ENCODE measurements around the gene PPAN. TPM values are rescaled to one million over a fixed set of nuclear protein-coding genes. Genes with fewer than 3 reads are reported as not detected.

PPAN gene
- total RNA-seq, 1 experiment from 2014 or later: 183 TPM

DNA sequence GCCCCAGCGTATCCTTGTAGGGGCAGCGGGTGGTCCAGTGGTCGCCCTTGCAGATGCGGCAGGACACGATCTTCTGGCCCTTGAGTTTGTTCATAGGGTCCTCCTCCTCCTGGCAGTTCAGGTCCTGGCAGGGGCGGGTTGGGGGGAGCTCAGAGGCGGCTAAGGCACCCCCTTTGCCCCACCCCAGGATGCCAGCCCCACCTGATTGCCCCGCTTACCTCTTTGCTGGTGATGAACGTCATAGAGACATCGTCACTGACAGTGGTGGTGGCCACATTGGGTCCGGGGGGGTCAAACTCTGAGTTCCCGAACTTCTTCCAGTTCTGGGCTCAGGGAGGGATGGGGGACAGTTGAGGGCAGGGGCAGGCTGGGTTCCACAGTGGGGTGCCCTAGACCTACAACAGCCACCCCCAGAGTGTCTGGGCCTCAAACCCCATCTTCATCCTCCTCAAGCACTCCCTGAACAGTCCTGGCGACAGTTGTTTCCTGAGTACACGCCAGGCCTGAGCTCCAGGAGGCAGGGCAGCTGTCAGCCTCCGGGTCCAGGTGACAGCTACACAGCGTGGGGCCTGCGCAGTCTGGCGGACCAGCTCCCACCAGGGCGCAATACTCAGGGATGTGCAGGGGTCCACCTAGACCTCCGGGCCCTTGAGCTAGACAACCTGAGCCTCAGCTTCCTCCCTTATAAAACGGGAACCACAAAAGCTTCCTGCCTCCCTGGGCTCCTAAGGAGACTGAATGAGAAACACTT, 10.9 kb downstream of the PPAN start:
- Histone ChIP-seq H3K4me2 (ENCODE audit: low read length) (no peak overlapping the region), H3K4me3 (ENCODE audit: low read length) (no peak overlapping the region), H3K27ac (ENCODE audit: low read length) (no peak overlapping the region), H3K79me2 (ENCODE audit: low read length) (peaks cover 26% of the 10 kb centered on the region), H3K27me3 (ENCODE audit: low read length) (no peaks in the 10 kb centered on the region), H4K20me1 (ENCODE audit: low read length) (no peaks in the 10 kb centered on the region), H3K9me3 (ENCODE audit: low read length) (no peaks in the 10 kb centered on the region), H3F3A (ENCODE audit: low read length, unreplicated experiment) (peaks cover 8% of the 10 kb centered on the region), H2AFZ (ENCODE audit: low read length) (no peak overlapping the region), H3K4me1 (ENCODE audit: insufficient read depth, low read length) (peaks cover 20% of the 10 kb centered on the region), H3K36me3 (ENCODE audit: low read depth, low read length) (peaks cover 20% of the 10 kb centered on the region), H3K9ac (ENCODE audit: low read length) (no peak overlapping the region), H3K9me2 (replicated peaks; ENCODE audit: low read length) (no peaks in the 10 kb centered on the region)
- intact Hi-C loops (cut with micrococcal nuclease): no loop called here
- TF ChIP-seq, protein P1, sequence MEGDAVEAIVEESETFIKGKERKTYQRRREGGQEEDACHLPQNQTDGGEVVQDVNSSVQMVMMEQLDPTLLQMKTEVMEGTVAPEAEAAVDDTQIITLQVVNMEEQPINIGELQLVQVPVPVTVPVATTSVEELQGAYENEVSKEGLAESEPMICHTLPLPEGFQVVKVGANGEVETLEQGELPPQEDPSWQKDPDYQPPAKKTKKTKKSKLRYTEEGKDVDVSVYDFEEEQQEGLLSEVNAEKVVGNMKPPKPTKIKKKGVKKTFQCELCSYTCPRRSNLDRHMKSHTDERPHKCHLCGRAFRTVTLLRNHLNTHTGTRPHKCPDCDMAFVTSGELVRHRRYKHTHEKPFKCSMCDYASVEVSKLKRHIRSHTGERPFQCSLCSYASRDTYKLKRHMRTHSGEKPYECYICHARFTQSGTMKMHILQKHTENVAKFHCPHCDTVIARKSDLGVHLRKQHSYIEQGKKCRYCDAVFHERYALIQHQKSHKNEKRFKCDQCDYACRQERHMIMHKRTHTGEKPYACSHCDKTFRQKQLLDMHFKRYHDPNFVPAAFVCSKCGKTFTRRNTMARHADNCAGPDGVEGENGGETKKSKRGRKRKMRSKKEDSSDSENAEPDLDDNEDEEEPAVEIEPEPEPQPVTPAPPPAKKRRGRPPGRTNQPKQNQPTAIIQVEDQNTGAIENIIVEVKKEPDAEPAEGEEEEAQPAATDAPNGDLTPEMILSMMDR (conservative IDR thresholded peaks at IDR 0.05; ENCODE audit: low read depth, low read length): no peak
- TF ChIP-seq EZH2 (IDR thresholded peaks at IDR 0.05; ENCODE audit: low read length, unreplicated experiment) (no peak), EZH2phosphoT487 (IDR thresholded peaks at IDR 0.05; ENCODE audit: borderline replicate concordance, low read length) (no peak)
- ATAC-seq (no peak), DNase-seq (no peak)
- CTCF ChIA-PET: no interaction called here
- no TSS peak for BruUV-seq (replicated peaks)
- POLR2A ChIA-PET (ENCODE audit: unreplicated experiment): no interaction called here

GRCh38 chr19:10118960-10119359, 12.8 kb downstream of the PPAN start:
- peaks cover 26% of the 10 kb centered on the region for H3K79me2 ChIP-seq (ENCODE audit: low read length)
- BruUV-seq (replicated peaks): no TSS peak
- no peaks in the 10 kb centered on the region for H4K20me1 ChIP-seq (ENCODE audit: low read length)
- H3K9me2 ChIP-seq (replicated peaks; ENCODE audit: low read length): no peaks in the 10 kb centered on the region
- H2AFZ ChIP-seq (ENCODE audit: low read length): no peak overlapping the region
- peak; percentile 0; the same call in 1 of the 2 replicates for ATAC-seq
- H3K9ac ChIP-seq (ENCODE audit: low read length): peak overlapping the region; percentile 94
- no peaks in the 10 kb centered on the region for H3F3A ChIP-seq (ENCODE audit: low read length, unreplicated experiment)
- H3K36me3 ChIP-seq (ENCODE audit: low read depth, low read length): peaks cover 20% of the 10 kb centered on the region
- H3K4me3 ChIP-seq (ENCODE audit: low read length): peak overlapping the region; percentile 76
- TF ChIP-seq EZH2phosphoT487 (IDR thresholded peaks at IDR 0.05; ENCODE audit: borderline replicate concordance, low read length) (no peak), EZH2 (IDR thresholded peaks at IDR 0.05; ENCODE audit: low read length, unreplicated experiment) (no peak)
- TF ChIP-seq, protein P1 (conservative IDR thresholded peaks at IDR 0.05; ENCODE audit: low read depth, low read length): no peak
- POLR2A ChIA-PET (ENCODE audit: unreplicated experiment): interaction anchor here (0.6 kb wide), 1 partner anchor 15 kb away, joined by 5 read pairs; no protein-coding TSS in a partner anchor
- no peak overlapping the region; the same call in 1 of the 2 replicates for H3K27ac ChIP-seq (ENCODE audit: low read length)
- H3K4me2 ChIP-seq (ENCODE audit: low read length): peak overlapping the region; percentile 91
- CTCF ChIA-PET: no interaction called here
- intact Hi-C loops (cut with micrococcal nuclease): no loop called here
- peak; percentile 23 for DNase-seq
- H3K4me1 ChIP-seq (ENCODE audit: insufficient read depth, low read length): peaks cover 20% of the 10 kb centered on the region
- no peaks in the 10 kb centered on the region for H3K9me3 ChIP-seq (ENCODE audit: low read length)
- no peaks in the 10 kb centered on the region for H3K27me3 ChIP-seq (ENCODE audit: low read length)
